ENCODE data around the gene MAD1L1.

Gene MAD1L1

DNA sequence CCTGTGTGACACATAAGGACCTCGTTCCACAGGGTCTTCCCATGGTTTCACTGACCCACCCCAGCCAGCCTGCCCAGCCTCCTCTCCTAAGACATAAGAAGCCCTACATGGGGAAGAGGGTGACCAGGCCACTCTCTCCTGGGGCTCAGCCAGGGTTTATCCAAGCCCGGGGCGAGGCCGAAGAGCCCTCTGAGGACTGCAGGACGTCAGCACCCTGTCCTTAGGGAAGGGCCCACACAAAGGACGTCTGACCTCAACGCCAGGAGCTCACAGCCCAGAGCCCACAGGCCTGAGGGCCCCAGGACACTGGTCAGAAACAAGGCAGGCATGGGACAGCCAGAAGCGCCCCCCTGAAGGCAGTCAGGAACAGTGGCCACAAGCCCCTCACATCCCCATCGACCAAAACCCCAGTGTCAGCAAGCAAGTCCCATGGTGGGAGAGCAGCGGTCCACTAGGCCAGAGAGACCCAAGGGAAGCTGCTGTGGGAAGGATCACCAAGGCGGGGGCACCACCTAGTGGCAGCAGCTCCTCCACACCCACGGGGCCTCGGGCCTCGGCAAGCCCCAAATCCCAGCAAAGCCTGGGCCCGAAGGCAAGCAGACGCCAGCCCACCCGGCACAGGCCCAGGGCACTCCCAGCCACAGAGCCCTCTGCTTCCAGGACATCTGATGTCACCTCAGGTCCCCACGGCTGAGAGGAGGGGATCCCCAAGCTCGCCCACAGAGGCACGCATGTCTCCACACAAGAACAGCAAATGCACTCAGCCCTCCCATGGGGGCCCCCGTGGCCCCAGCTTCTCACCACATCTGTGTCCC lies 23.4 kb downstream of the MAD1L1 start:
- H3K4me2 ChIP-seq (ENCODE audit: low read length): 0 out of 2 replicates have a peak overlapping the region, but pooled peaks have one; percentile 4

GRCh38 chr7:2208712-2209111 lies 24.0 kb downstream of the MAD1L1 start:
- H3K4me3 ChIP-seq (ENCODE audit: low read length): no peak overlapping the region
- no peaks in the 10 kb centered on the region for H3K9me3 ChIP-seq (ENCODE audit: control insufficient read depth, insufficient read depth, low read length)
- TF ChIP-seq EZH2phosphoT487 (IDR thresholded peaks at IDR 0.05; ENCODE audit: borderline replicate concordance, low read length) (no peak), CTCF (IDR thresholded peaks at IDR 0.05; ENCODE audit: low read depth, low read length, poor library complexity, severe bottlenecking) (no peak)
- peaks cover 5% of the 10 kb centered on the region for H3K79me2 ChIP-seq (ENCODE audit: control insufficient read depth, low read length)
- peaks cover 4% of the 10 kb centered on the region for H4K20me1 ChIP-seq (ENCODE audit: control insufficient read depth, insufficient read depth, low read depth, low read length)
- H3K4me2 ChIP-seq (ENCODE audit: low read length): no peak overlapping the region
- peaks cover 72% of the 10 kb centered on the region for H3K36me3 ChIP-seq (ENCODE audit: control insufficient read depth, low read length)
- H3K27me3 ChIP-seq (ENCODE audit: control insufficient read depth, low read length): no peaks in the 10 kb centered on the region
- H3K4me1 ChIP-seq (ENCODE audit: control insufficient read depth, low read length): peaks cover 17% of the 10 kb centered on the region
- H3F3A ChIP-seq (ENCODE audit: control insufficient read depth, insufficient read depth): 0 out of 2 replicates have a peak, but pooled peaks cover 2% of the 10 kb centered on the region
- H3K9me2 ChIP-seq (replicated peaks; ENCODE audit: control insufficient read depth, low read length): no peaks in the 10 kb centered on the region
- no peak overlapping the region for H3K27ac ChIP-seq (ENCODE audit: low read depth, low read length)

More for the DNA sequence above, 23.4 kb downstream of the MAD1L1 start:
- Histone ChIP-seq H3K4me1 (ENCODE audit: control insufficient read depth, low read length) (peaks cover 10% of the 10 kb centered on the region), H3K36me3 (ENCODE audit: control insufficient read depth, low read length) (peaks cover 78% of the 10 kb centered on the region), H3K9me2 (replicated peaks; ENCODE audit: control insufficient read depth, low read length) (no peaks in the 10 kb centered on the region), H3K27me3 (ENCODE audit: control insufficient read depth, low read length) (no peaks in the 10 kb centered on the region), H3K4me3 (ENCODE audit: low read length) (no peak overlapping the region), H3K9me3 (ENCODE audit: control insufficient read depth, insufficient read depth, low read length) (no peaks in the 10 kb centered on the region), H4K20me1 (ENCODE audit: control insufficient read depth, insufficient read depth, low read depth, low read length) (peaks cover 4% of the 10 kb centered on the region; the same call in 1 of the 2 replicates), H3K79me2 (ENCODE audit: control insufficient read depth, low read length) (peaks cover 5% of the 10 kb centered on the region), H3F3A (ENCODE audit: control insufficient read depth, insufficient read depth) (0 out of 2 replicates have a peak, but pooled peaks cover 2% of the 10 kb centered on the region), H3K27ac (ENCODE audit: low read depth, low read length) (no peak overlapping the region)
- TF ChIP-seq EZH2phosphoT487 (IDR thresholded peaks at IDR 0.05; ENCODE audit: borderline replicate concordance, low read length) (no peak), CTCF (IDR thresholded peaks at IDR 0.05; ENCODE audit: low read depth, low read length, poor library complexity, severe bottlenecking) (peak; percentile 90)

DNA sequence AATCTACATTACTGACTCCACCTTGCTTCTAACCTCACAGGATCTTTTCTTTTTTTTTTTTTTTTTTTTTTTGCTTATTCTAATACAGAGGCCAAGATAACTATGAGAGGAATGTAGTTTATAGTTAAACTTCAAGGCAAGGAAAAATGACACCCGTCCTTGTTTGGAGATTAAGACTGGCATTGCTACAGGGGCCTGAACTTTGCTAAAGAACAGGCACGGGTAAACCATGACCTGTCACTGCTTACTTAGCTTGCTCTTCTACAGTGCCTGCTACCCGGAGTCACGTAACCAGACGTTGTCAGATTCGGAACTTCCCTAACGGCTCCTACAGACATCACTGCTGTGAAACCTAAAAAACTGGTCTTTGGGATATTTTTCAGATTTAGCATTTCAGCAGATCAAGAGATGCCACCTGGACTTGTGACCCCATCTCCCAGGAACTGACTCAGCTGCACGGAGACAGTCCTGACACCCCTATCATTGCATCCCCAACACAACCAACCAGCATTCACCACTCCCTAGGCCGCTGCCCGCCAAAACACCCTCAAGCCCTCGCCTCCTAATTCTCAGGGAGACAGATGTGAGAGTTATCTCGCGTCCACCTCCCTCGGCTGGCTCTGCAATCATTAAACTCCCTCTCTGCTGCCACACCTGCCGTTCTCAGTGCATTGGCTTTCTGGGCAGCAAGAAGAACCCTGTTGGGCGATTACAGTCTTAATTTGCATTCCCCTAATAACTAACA lies 27.5 kb downstream of the MAD1L1 start:
- Histone ChIP-seq H3K4me3 (ENCODE audit: low read length) (no peak overlapping the region), H3F3A (ENCODE audit: control insufficient read depth, insufficient read depth) (0 out of 2 replicates have a peak, but pooled peaks cover 2% of the 10 kb centered on the region), H4K20me1 (ENCODE audit: control insufficient read depth, insufficient read depth, low read depth, low read length) (peaks cover 8% of the 10 kb centered on the region), H3K9me3 (ENCODE audit: control insufficient read depth, insufficient read depth, low read length) (no peaks in the 10 kb centered on the region; the same call in 1 of the 2 replicates), H3K4me2 (ENCODE audit: low read length) (no peak overlapping the region), H3K79me2 (ENCODE audit: control insufficient read depth, low read length) (peaks cover 25% of the 10 kb centered on the region), H3K9me2 (replicated peaks; ENCODE audit: control insufficient read depth, low read length) (no peaks in the 10 kb centered on the region), H3K4me1 (ENCODE audit: control insufficient read depth, low read length) (peaks cover 23% of the 10 kb centered on the region), H3K27ac (ENCODE audit: low read depth, low read length) (no peak overlapping the region), H3K27me3 (ENCODE audit: control insufficient read depth, low read length) (no peaks in the 10 kb centered on the region), H3K36me3 (ENCODE audit: control insufficient read depth, low read length) (peaks cover 73% of the 10 kb centered on the region)
- TF ChIP-seq EZH2phosphoT487 (IDR thresholded peaks at IDR 0.05; ENCODE audit: borderline replicate concordance, low read length): no peak
- TF ChIP-seq CTCF (IDR thresholded peaks at IDR 0.05; ENCODE audit: low read depth, low read length, poor library complexity, severe bottlenecking): no peak
